HepG2 (cell line): ENCODE measurements around the gene KRTAP1-5. TPM values are rescaled to one million over a fixed set of nuclear protein-coding genes. Genes with fewer than 3 reads are reported as not detected.

Experiments
- ATAC-seq: fragments of 200-7000 bp; cut with Tn5 transposase; 3 replicates; pipeline ENCODE4 v1.9.1; 2020; ENCODE audit warnings: mild to moderate bottlenecking, moderate library complexity
- Bru-seq: library from RNA; stranded (reverse); fragments of 400-500 nt; gene quantifications from one replicate; lab custom pipeline; 2021; lab: Mats Ljungman, UMichigan
- BruChase-seq, 2 experiments: library from RNA; stranded (reverse); fragments of 400-500 nt; gene quantifications; one replicate each; lab custom pipeline; 2021; lab: Mats Ljungman, UMichigan
- BruUV-seq: library from RNA; stranded (reverse); fragments of 400-500 nt; replicated peaks from 2 replicates; lab custom pipeline; 2021; lab: Mats Ljungman, UMichigan
- CTCF ChIA-PET: fragments of 300-600 bp; formaldehyde crosslinking; extraction: SDS; loops from one replicate; lab custom pipeline; 2021; ENCODE audit warnings: low total read pairs, inconsistent platforms, low intra/inter-chr PET ratio; lab: Yijun Ruan, JAX
- POLR2A ChIA-PET: fragments of 350-600 bp; sonication (Branson Sonifier 250); formaldehyde crosslinking; loops from one replicate; lab custom pipeline; 2020; ENCODE audit warnings: antibody characterized with exemption, inconsistent platforms; lab: Yijun Ruan, JAX
- DNase-seq: peaks from one replicate; pipeline ENCODE4 v3.0.0-alpha.2; 2015; ENCODE audit warnings: low spot score
- FAIRE-seq: peaks from 3 replicates; lab custom pipeline; 2011; peaks lifted over from hg19 to GRCh38; lab: Jason Lieb, UNC
- H2AFZ ChIP-seq: one replicate; pipeline ENCODE4 v1.6.1; 2011; ENCODE audit warnings: low read length, inconsistent platforms
- H3K27ac ChIP-seq: fragments of 300-600 bp; 3 replicates; pipeline ENCODE4 v1.8.0; 2011; ENCODE audit warnings: mixed run types, mild to moderate bottlenecking, mixed read lengths, low read length, inconsistent platforms; ENCODE audit not compliant: insufficient read depth; ENCODE audit errors: extremely low read length
- H3K27me3 ChIP-seq, 2 experiments: fragments of 200-600 bp in 1 of 2; 2 replicates in 1 of 2; 3 replicates in 1 of 2; pipeline versions ENCODE4 v1.6.0 to v1.8.0; 2011; ENCODE audit warnings: low read length in 2 of 2, mild to moderate bottlenecking in 2 of 2, moderate library complexity in 2 of 2, inconsistent platforms in 1 of 2; ENCODE audit not compliant: insufficient read depth in 2 of 2, control insufficient read depth in 1 of 2
- H3K36me3 ChIP-seq, 2 experiments: fragments of 200-600 bp in 1 of 2; replicated peaks in 1 of 2; 2 replicates in 1 of 2; 3 replicates in 1 of 2; pipeline versions ENCODE4 v1.5.1 to v1.8.0; 2011; ENCODE audit warnings: low read length in 2 of 2, inconsistent platforms in 1 of 2; ENCODE audit not compliant: insufficient read depth in 2 of 2, control insufficient read depth in 1 of 2
- H3K4me1 ChIP-seq: 2 replicates; pipeline ENCODE4 v1.5.1; 2012; ENCODE audit warnings: low read length, inconsistent platforms; ENCODE audit not compliant: insufficient read depth
- H3K4me2 ChIP-seq: 2 replicates; pipeline ENCODE4 v1.6.0; 2011; ENCODE audit warnings: low read depth, low read length, inconsistent platforms
- H3K4me3 ChIP-seq, 3 experiments: fragments of 200-600 bp in 1 of 3; sonication (generic), shearing (Covaris generic) in 1 of 3; replicated peaks in 1 of 3; 2 replicates each; pipeline ENCODE4 v1.5.1; 2011 to 2016; ENCODE audit warnings: low read length in 3 of 3, inconsistent platforms in 2 of 3, low read depth in 2 of 3, mild to moderate bottlenecking in 2 of 3, control low read depth in 1 of 3, mixed read lengths in 1 of 3; ENCODE audit not compliant: insufficient read depth in 1 of 3
- H3K79me2 ChIP-seq: one replicate; pipeline ENCODE4 v1.6.1; 2011; ENCODE audit warnings: low read length, inconsistent platforms; ENCODE audit not compliant: insufficient read depth
- H3K9ac ChIP-seq: 2 replicates; pipeline ENCODE4 v1.6.0; 2011; ENCODE audit warnings: mild to moderate bottlenecking, low read depth, low read length, inconsistent platforms; ENCODE audit not compliant: insufficient read depth
- H3K9me3 ChIP-seq: 2 replicates; pipeline ENCODE4 v1.5.1; 2012; ENCODE audit warnings: mild to moderate bottlenecking, low read length
- H4K20me1 ChIP-seq: 2 replicates; pipeline ENCODE4 v1.6.0; 2011; ENCODE audit warnings: inconsistent platforms, mild to moderate bottlenecking, low read length, moderate library complexity; ENCODE audit not compliant: insufficient read depth
- AHR ChIP-seq: IDR thresholded peaks from 2 replicates; pipeline ENCODE4 v1.6.1; 2018; ENCODE audit warnings: missing genetic modification reagents, missing compliant biosample characterization
- ZNF687 ChIP-seq: sonication (generic); formaldehyde crosslinking; IDR thresholded peaks from 2 replicates; pipeline ENCODE4 v1.5.1; 2020; ENCODE audit warnings: mild to moderate bottlenecking, missing genetic modification reagents, moderate library complexity
- WGBS: methylation state at CpG from one replicate; pipeline ENCODE4 v1.1.6; 2017; ENCODE audit warnings: low lambda C conversion rate; 5-methylcytosine and 5-hydroxymethylcytosine counted together
- in situ Hi-C: cut with HindIII; loops from 2 replicates; pipeline ENCODE4 v1.10.0; 2017; ENCODE audit warnings: low pct_unique_long_range_greater_than_20kb; ENCODE audit not compliant: extremely low pct_ligation_motif_present
- intact Hi-C: fragments of 100-400 bp; cut with micrococcal nuclease; formaldehyde crosslinking; loops from one replicate; pipeline ENCODE4 v1.10.0; 2022; ENCODE audit not compliant: unreplicated experiment
- long read RNA-seq, 2 experiments: library from RNA in 1 of 2; library from polyadenylated mRNA in 1 of 2; stranded (forward) in 1 of 2; unstranded in 1 of 2; transcript quantifications; one replicate each; pipeline ENCODE4 v2.0.0, GENCODE V29; 2019 to 2022
- polyA minus RNA-seq, 3 experiments: library from RNA; depleted of rRNA, polyadenylated mRNA; stranded (reverse); fragments of >200 nt; gene quantifications; 2 replicates each; pipeline ENCODE4 v1.2.3, GENCODE V29; 2011; ENCODE audit warnings: low replicate concordance in 1 of 3
- polyA plus RNA-seq, 8 experiments: library from polyadenylated mRNA; depleted of rRNA in 3 of 8; stranded (reverse) in 7 of 8; unstranded in 1 of 8; fragments of >200 nt; fragmentation: Illumina TruSeq in 4 of 8; extraction: Trizol in 4 of 8; gene quantifications; 2 replicates each; pipeline versions ENCODE4 v1.2.1 to v1.2.3, GENCODE V29; 2011 to 2016; ENCODE audit warnings: low read depth in 4 of 8, missing spikeins in 1 of 8, mixed read lengths in 1 of 8; ENCODE audit not compliant: insufficient read depth in 1 of 8
- total RNA-seq, 5 experiments: library from RNA; depleted of rRNA; stranded (reverse); fragments of >200 nt; fragmentation: Illumina TruSeq; extraction: Trizol; gene quantifications; 2 replicates each; pipeline ENCODE4 v1.2.3, GENCODE V29; 2016; ENCODE audit warnings: low read depth in 1 of 5

Gene KRTAP1-5
- total RNA-seq (2016; rRNA removed; fragmentation: Illumina TruSeq; extraction: Trizol) = not detected in 2 replicates
- total RNA-seq (2016; cell fraction: cytosol; rRNA removed; fragmentation: Illumina TruSeq; extraction: Trizol; ENCODE audit: low read depth) = not detected in 2 replicates
- not detected in 2 replicates for total RNA-seq (2016; cell fraction: insoluble cytoplasmic fraction; rRNA removed; fragmentation: Illumina TruSeq; extraction: Trizol)
- not detected in 2 replicates for total RNA-seq (2016; cell fraction: membrane; rRNA removed; fragmentation: Illumina TruSeq; extraction: Trizol)
- total RNA-seq (2016; cell fraction: nucleus; rRNA removed; fragmentation: Illumina TruSeq; extraction: Trizol) = not detected in 2 replicates
- 0.07 and 0.09 TPM in 2 replicates for polyA plus RNA-seq (2011; rRNA removed)
- 0.04 and 0.10 TPM in 2 replicates for polyA plus RNA-seq (2011; cell fraction: cytosol; rRNA removed)
- 0.19 TPM in 1 of 2 replicates, not detected in the other for polyA plus RNA-seq (2011; cell fraction: nucleus; rRNA removed)
- 0.32 TPM in 1 of 2 replicates, not detected in the other for polyA plus RNA-seq (2012)
- not detected in 2 replicates for polyA plus RNA-seq (2016; cell fraction: cytosol; fragmentation: Illumina TruSeq; extraction: Trizol; ENCODE audit: low read depth)
- not detected in 2 replicates for polyA plus RNA-seq (2016; cell fraction: insoluble cytoplasmic fraction; fragmentation: Illumina TruSeq; extraction: Trizol; ENCODE audit: low read depth)
- polyA plus RNA-seq (2016; cell fraction: membrane; fragmentation: Illumina TruSeq; extraction: Trizol; ENCODE audit: low read depth) = not detected in 2 replicates
- polyA plus RNA-seq (2016; cell fraction: nucleus; fragmentation: Illumina TruSeq; extraction: Trizol; ENCODE audit: insufficient read depth, low read depth) = not detected in 2 replicates
- not detected in 2 replicates for polyA minus RNA-seq (2011; rRNA and poly(A)+ RNA removed; ENCODE audit: low replicate concordance)
- not detected in 2 replicates for polyA minus RNA-seq (2011; cell fraction: cytosol; rRNA and poly(A)+ RNA removed)
- polyA minus RNA-seq (2011; cell fraction: nucleus; rRNA and poly(A)+ RNA removed) = not detected in 2 replicates
- not detected for Bru-seq, nascent RNA
- percentile 24 among the genes with signal in this experiment for BruChase-seq, experiment 1, labeled RNA remaining after a 6-hour chase
- BruChase-seq, experiment 2, labeled RNA remaining after a 2-hour chase = not detected
- long read RNA-seq, experiment 1 = 0 reads
- long read RNA-seq, experiment 2, partial matches to known transcripts = 0 of 1 reads
- long read RNA-seq, experiment 2, other reads (novel, unspliced or antisense) = 0 of 1 reads

- Histone ChIP-seq H3K9me3 (no peaks in the 10 kb centered on the region), H3K4me1 (no peaks in the 10 kb centered on the region), H3K4me3 (no peak within 1 kb of the TSS), H3K9ac (no peak within 1 kb of the TSS), H3K27ac (no peak within 1 kb of the TSS), H3K4me2 (no peak within 1 kb of the TSS), H2AFZ (no peak within 1 kb of the TSS), H3K36me3 (no peaks in the 10 kb centered on the region), H3K79me2 (no peaks in the 10 kb centered on the region), H4K20me1 (no peaks in the 10 kb centered on the region), H3K27me3 (no peaks in the 10 kb centered on the region; a peak in 1 of 5 replicates)
- WGBS = 61% methylated on average over 5 of the region's 9 CpGs
- FAIRE-seq (no peak), ATAC-seq (no peak), DNase-seq (no peak)
- in situ Hi-C loops = no loop called here
- intact Hi-C loops = no loop called here
- CTCF ChIA-PET = no interaction called here
- peak; percentile 23; the same call in 1 of the 2 replicates for TF ChIP-seq ZNF687 (CRISPR knock-in tag)
- no peak for TF ChIP-seq AHR (CRISPR knock-in tag)
- BruUV-seq = no TSS peak
- POLR2A ChIA-PET = interaction anchor here (0.6 kb wide), 1 partner anchor 1260 kb away, joined by 3 read pairs; no protein-coding TSS in a partner anchor
Observed at GRCh38 chr17:41026715-41027471, at the start of gene KRTAP1-5. Gene KRTAP1-5 (minus strand): TSS chr17:41027208. CDS start chr17:41027155, 53 bp downstream.
